Upper lobe of left lung (tissue), 6 donors: ENCODE measurements around the gene NDUFB2. TPM values are rescaled to one million over a fixed set of nuclear protein-coding genes. Genes with fewer than 3 reads are reported as not detected.

Source experiments
- ATAC-seq, 2 donors: fragments of 200-7000 bp; cut with Tn5 transposase; one replicate each; pipeline ENCODE4 v1.9.1; 2022; ENCODE audit warnings: mild to moderate bottlenecking in 2 of 2, moderate library complexity in 2 of 2; ENCODE audit not compliant: low FRiP score in 2 of 2
- DNase-seq, 2 donors: peaks; one replicate each; pipeline ENCODE4 v3.0.0-alpha.2; 2019 to 2020
- H3K27ac ChIP-seq, 4 donors: fragments of 200-600 bp; sonication (generic); one replicate each; pipeline ENCODE4 v1.5.1; 2016 to 2019
- H3K27me3 ChIP-seq, 4 donors: fragments of 200-600 bp; sonication (generic); one replicate each; pipeline ENCODE4 v1.5.1; 2017 to 2019
- H3K36me3 ChIP-seq, 4 donors: fragments of 200-600 bp; sonication (generic); one replicate each; pipeline ENCODE4 v1.5.1; 2016 to 2019
- H3K4me1 ChIP-seq, 4 donors: fragments of 200-600 bp; sonication (generic); one replicate each; pipeline ENCODE4 v1.5.1; 2018 to 2019
- H3K4me3 ChIP-seq, 4 donors: fragments of 200-600 bp; sonication (generic); one replicate each; pipeline ENCODE4 v1.5.1; 2017 to 2019; ENCODE audit warnings: mild to moderate bottlenecking in 2 of 4, moderate library complexity in 1 of 4
- H3K9me3 ChIP-seq, 4 donors: fragments of 200-600 bp; sonication (generic); one replicate each; pipeline ENCODE4 v1.5.1; 2018 to 2019
- EP300 ChIP-seq, 4 donors: sonication (generic); formaldehyde crosslinking; IDR thresholded peaks; one replicate each; pipeline ENCODE4 v1.5.1; 2017; ENCODE audit warnings: antibody characterized with exemption in 4 of 4, control low read depth in 2 of 4
- POLR2A ChIP-seq, 4 donors: fragments of 450-650 bp; IDR thresholded peaks; one replicate each; pipeline ENCODE4 v1.5.1; 2016 to 2017; ENCODE audit warnings: antibody characterized with exemption in 4 of 4, mild to moderate bottlenecking in 2 of 4
- POLR2AphosphoS5 ChIP-seq, 2 donors: sonication (generic); formaldehyde crosslinking; IDR thresholded peaks; one replicate each; pipeline ENCODE4 v1.5.1; 2017; ENCODE audit warnings: antibody characterized with exemption in 2 of 2
- WGBS, 2 donors: methylation state at CpG; one replicate each; pipeline ENCODE4 v1.1.5; 2017 to 2018; 5-methylcytosine and 5-hydroxymethylcytosine counted together
- total RNA-seq, 6 donors: library from RNA; depleted of rRNA in 4 of 6; stranded (reverse); fragments of >200 nt in 4 of 6; gene quantifications; one replicate each; pipeline versions ENCODE4 v1.1.0 to v1.2.1, GENCODE V29; 2016 to 2021
- TF ChIP-seq, protein P1 (sequence below), 6 experiments: fragments of 450-650 bp in 4 of 6; fragments of 200-600 bp in 2 of 6; sonication (generic) in 2 of 6; IDR thresholded peaks; one replicate each; pipeline ENCODE4 v1.5.1; 2016 to 2019; ENCODE audit warnings: antibody characterized with exemption in 6 of 6
- donor health status: DM: no; HTN: no; CAD: no; lungs with moderate emphysema.
- donor health status: DM: no; HTN: yes; CAD: no; lungs with severe emphysema.

Gene NDUFB2
- total RNA-seq, 6 donors from 2014 or later: 51.3 to 204 (median 156) TPM

DNA sequence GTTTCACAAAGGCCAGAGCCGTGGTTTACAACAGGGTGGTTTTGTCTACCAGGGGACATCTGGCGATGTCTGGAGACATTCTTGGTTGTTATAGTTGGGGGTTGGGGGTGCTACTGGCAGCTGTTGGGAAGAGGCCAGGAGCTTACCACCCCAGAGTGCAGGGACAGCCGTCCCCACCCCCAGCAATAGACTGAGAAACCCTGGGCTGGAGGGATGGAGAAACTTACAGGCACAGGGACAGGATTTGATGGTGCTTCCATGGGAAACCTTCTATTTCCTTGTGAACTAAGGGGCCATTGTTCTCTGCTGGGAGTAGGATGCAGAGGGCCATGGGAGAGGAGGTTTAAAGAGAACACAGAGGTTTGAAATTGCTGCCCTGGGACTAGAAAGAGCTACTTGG, 12.9 kb upstream of the NDUFB2 start:
- TF ChIP-seq, protein P1, sequence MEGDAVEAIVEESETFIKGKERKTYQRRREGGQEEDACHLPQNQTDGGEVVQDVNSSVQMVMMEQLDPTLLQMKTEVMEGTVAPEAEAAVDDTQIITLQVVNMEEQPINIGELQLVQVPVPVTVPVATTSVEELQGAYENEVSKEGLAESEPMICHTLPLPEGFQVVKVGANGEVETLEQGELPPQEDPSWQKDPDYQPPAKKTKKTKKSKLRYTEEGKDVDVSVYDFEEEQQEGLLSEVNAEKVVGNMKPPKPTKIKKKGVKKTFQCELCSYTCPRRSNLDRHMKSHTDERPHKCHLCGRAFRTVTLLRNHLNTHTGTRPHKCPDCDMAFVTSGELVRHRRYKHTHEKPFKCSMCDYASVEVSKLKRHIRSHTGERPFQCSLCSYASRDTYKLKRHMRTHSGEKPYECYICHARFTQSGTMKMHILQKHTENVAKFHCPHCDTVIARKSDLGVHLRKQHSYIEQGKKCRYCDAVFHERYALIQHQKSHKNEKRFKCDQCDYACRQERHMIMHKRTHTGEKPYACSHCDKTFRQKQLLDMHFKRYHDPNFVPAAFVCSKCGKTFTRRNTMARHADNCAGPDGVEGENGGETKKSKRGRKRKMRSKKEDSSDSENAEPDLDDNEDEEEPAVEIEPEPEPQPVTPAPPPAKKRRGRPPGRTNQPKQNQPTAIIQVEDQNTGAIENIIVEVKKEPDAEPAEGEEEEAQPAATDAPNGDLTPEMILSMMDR (IDR thresholded peaks at IDR 0.05): no peak
- no peak for TF ChIP-seq EP300 (IDR thresholded peaks at IDR 0.05)
- no peak for TF ChIP-seq POLR2AphosphoS5 (IDR thresholded peaks at IDR 0.05)
- TF ChIP-seq POLR2A (IDR thresholded peaks at IDR 0.05): no peak
- H3K9me3 ChIP-seq: no peaks in the 10 kb centered on the region
- H3K4me1 ChIP-seq: no peaks in the 10 kb centered on the region
- no peak overlapping the region for H3K27ac ChIP-seq
- no peak overlapping the region for H3K4me3 ChIP-seq
- DNase-seq: no peak
- peaks cover 2 to 70% (median 28%) of the 10 kb centered on the region in 4 donors for H3K36me3 ChIP-seq
- WGBS, 2 donors: 96 to 100% methylated on average over 2 to 3 of the region's 3 CpGs
- no peak for ATAC-seq
- no peaks in the 10 kb centered on the region for H3K27me3 ChIP-seq

DNA sequence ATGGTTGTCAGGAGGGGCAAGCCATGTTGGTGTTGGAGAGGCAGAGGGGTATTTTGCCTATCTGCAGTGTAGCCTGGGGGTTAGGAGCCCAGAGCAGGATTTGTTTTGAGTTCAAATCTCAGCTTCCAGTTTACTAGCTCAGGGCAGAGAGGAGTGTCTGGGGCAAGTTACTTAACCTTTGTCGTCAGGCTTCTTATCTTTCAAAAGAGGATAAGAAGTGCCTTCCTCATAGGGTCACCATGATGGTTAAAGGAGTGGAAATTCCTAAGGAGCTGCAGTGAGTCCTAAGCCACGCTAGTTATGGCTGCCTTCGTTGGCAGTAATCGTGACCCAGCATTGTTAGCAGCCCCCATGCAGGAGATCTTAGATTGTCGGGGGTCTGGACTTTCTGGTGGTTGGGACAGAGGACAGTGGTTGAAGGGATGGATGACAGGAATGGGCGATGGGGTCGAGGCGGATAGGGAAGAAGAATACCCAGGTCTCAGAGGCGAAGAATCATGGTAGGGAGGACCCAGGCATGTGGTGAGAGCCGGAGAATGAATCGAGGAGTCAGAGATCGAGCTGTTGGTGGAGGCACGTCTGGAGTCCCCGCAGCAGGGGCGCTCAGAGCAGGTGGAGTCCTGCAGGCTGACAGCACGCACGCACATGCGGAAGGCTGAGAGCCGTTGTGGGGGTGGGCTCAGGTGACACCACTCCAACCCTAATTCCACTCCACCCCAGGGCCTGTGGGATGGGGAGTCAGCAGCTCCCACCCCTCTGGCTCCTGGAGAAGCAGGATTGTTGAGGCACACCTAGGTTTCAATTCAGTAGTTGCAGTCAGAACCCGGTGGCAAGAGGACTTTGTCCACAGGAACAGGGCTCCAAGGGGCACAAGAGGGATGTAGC, 12.2 kb upstream of the NDUFB2 start:
- no peak for TF ChIP-seq POLR2A (IDR thresholded peaks at IDR 0.05)
- no peak for TF ChIP-seq POLR2AphosphoS5 (IDR thresholded peaks at IDR 0.05)
- TF ChIP-seq EP300 (IDR thresholded peaks at IDR 0.05): no peak
- TF ChIP-seq, protein P1 (IDR thresholded peaks at IDR 0.05): no peak
- Histone ChIP-seq H3K9me3 (no peaks in the 10 kb centered on the region), H3K36me3 (peaks cover 2 to 65% (median 26%) of the 10 kb centered on the region in 4 donors), H3K27ac (no peak overlapping the region), H3K4me3 (no peak overlapping the region), H3K27me3 (no peaks in the 10 kb centered on the region), H3K4me1 (no peaks in the 10 kb centered on the region)
- DNase-seq: peak in 1 of 2 donors; percentile 66
- ATAC-seq: peak in 1 of 2 donors; percentile 55
- WGBS, 2 donors: 89 to 94% methylated on average over 20 of the region's 20 CpGs

DNA sequence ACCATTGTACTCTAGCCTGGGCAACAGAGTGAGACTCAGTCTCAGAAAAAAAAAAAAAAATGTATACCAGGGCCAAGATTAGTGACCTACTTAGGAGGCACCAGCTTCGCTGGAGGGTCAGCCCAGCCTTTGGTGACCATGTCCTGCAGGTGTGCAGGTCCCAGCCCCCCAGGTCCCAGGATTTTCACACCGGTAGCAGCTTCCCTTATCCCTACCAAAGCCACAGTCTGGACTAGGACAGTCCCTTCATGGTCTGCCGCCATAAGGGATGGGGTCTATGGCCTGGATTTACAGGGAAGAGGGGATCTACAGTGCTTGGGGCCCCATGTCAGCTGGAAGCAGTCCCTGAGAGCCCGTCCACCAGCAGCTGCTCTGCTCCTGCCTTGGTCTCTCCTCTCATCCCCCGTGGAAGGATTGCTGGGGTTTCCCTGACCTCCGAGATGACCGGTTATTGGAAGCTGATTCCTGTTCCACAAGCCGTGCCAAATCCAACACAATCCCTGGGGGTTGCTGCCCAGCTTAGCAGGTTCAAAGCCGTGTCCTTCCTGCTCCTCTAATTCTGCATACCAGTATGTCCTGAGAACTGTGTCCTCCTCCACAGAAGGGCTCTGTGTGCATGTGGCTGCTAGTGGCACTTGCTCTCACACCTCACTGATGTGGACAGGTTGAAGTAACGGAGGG, 11.0 kb upstream of the NDUFB2 start:
- Histone ChIP-seq H3K9me3 (no peaks in the 10 kb centered on the region), H3K27ac (no peak overlapping the region), H3K4me1 (no peaks in the 10 kb centered on the region), H3K36me3 (peaks cover 2 to 65% (median 27%) of the 10 kb centered on the region in 4 donors), H3K4me3 (no peak overlapping the region), H3K27me3 (no peaks in the 10 kb centered on the region)
- WGBS, 2 donors: 87 to 91% methylated on average over 10 of the region's 10 CpGs
- TF ChIP-seq, protein P1 (IDR thresholded peaks at IDR 0.05): no peak
- TF ChIP-seq POLR2AphosphoS5 (IDR thresholded peaks at IDR 0.05) (no peak), POLR2A (IDR thresholded peaks at IDR 0.05) (no peak), EP300 (IDR thresholded peaks at IDR 0.05) (no peak)
- DNase-seq (no peak), ATAC-seq (peak in 1 of 2 donors; percentile 34)

DNA sequence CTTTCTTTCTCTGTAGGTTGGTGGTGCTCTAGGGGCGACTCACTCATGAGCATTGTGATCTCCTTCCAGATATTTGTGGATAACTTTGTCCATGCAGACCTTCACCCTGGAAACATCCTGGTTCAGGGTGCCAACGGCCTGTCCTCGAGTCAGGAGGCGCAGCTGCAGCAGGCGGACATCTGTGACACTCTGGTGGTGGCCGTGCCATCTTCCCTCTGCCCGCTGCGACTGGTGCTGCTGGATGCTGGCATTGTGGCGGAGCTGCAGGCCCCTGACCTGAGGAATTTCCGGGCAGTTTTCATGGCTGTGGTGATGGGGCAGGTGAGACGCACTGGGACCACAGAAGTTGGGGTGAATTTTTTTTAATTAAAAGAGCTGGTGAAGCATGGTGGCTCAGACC, 9.6 kb upstream of the NDUFB2 start:
- no peak for TF ChIP-seq EP300 (IDR thresholded peaks at IDR 0.05)
- TF ChIP-seq, protein P1 (IDR thresholded peaks at IDR 0.05): no peak
- TF ChIP-seq POLR2AphosphoS5 (IDR thresholded peaks at IDR 0.05): no peak
- TF ChIP-seq POLR2A (IDR thresholded peaks at IDR 0.05): no peak
- 93 to 96% methylated on average over 10 to 11 of the region's 11 CpGs for WGBS, 2 donors
- Histone ChIP-seq H3K36me3 (peaks cover 2 to 62% (median 23%) of the 10 kb centered on the region in 4 donors), H3K27me3 (no peaks in the 10 kb centered on the region), H3K4me1 (no peaks in the 10 kb centered on the region), H3K9me3 (no peaks in the 10 kb centered on the region), H3K27ac (no peak overlapping the region), H3K4me3 (no peak overlapping the region)
- ATAC-seq (no peak), DNase-seq (no peak)
